Ascending aorta (tissue), 2 donors: ENCODE data around the gene LRRC45. TPM values are rescaled to one million over a fixed set of nuclear protein-coding genes. Genes with fewer than 3 reads are reported as not detected.
A peak's percentile ranks its signal among the peaks of the same experiment; 100 is the strongest.

ENCODE experiments used
- DNase-seq, 2 donors: peaks; one replicate each; pipeline ENCODE4 v3.0.0-alpha.2; 2019; ENCODE audit warnings: low spot score in 2 of 2
- H3K27ac ChIP-seq, 2 donors: fragments of 200-600 bp; sonication (generic); one replicate each; pipeline ENCODE4 v1.5.1; 2016 to 2017; ENCODE audit warnings: mild to moderate bottlenecking in 1 of 2
- H3K27me3 ChIP-seq: fragments of 200-600 bp; sonication (generic); one replicate; pipeline ENCODE4 v1.5.1; 2017
- H3K36me3 ChIP-seq, 2 donors: fragments of 200-600 bp; sonication (generic); one replicate each; pipeline ENCODE4 v1.5.1; 2016
- H3K4me1 ChIP-seq, 2 donors: fragments of 200-600 bp; sonication (generic); one replicate each; pipeline ENCODE4 v1.5.1; 2016 to 2017; ENCODE audit warnings: mild to moderate bottlenecking in 1 of 2
- H3K4me3 ChIP-seq, 2 donors: fragments of 200-600 bp; sonication (generic); one replicate each; pipeline ENCODE4 v1.5.1; 2016 to 2017; ENCODE audit warnings: mild to moderate bottlenecking in 1 of 2
- H3K9me3 ChIP-seq, 2 donors: fragments of 200-600 bp; sonication (generic); one replicate each; pipeline ENCODE4 v1.5.1; 2016
- intact Hi-C: fragments of 100-400 bp; cut with DNase I; formaldehyde crosslinking; loops from one replicate; pipeline ENCODE4 v1.15.1; 2023
- total RNA-seq: library from RNA; depleted of rRNA; stranded (reverse); fragments of >200 nt; gene quantifications from one replicate; pipeline ENCODE4 v1.1.0, GENCODE V29; 2016
- TF ChIP-seq, protein P1 (sequence below), 3 experiments: fragments of 200-600 bp in 2 of 3; fragments of 450-650 bp in 1 of 3; sonication (generic) in 2 of 3; IDR thresholded peaks; one replicate each; pipeline ENCODE4 v1.5.1; 2016 to 2019; ENCODE audit warnings: antibody characterized with exemption in 3 of 3, mild to moderate bottlenecking in 1 of 3, moderate library complexity in 1 of 3

LRRC45 gene
- total RNA-seq, 1 donor from 2014 or later = 2.0 TPM

- Histone ChIP-seq H3K4me3 (no peak overlapping the region), H3K9me3 (no peaks in the 10 kb centered on the region), H3K4me1 (peaks cover 19 to 46% of the 10 kb centered on the region in 2 donors), H3K27ac (peak overlapping the region; percentile 76 to 85), H3K36me3 (no peaks in the 10 kb centered on the region), H3K27me3 (no peaks in the 10 kb centered on the region)
- DNase-seq = no peak
- TF ChIP-seq, protein P1, sequence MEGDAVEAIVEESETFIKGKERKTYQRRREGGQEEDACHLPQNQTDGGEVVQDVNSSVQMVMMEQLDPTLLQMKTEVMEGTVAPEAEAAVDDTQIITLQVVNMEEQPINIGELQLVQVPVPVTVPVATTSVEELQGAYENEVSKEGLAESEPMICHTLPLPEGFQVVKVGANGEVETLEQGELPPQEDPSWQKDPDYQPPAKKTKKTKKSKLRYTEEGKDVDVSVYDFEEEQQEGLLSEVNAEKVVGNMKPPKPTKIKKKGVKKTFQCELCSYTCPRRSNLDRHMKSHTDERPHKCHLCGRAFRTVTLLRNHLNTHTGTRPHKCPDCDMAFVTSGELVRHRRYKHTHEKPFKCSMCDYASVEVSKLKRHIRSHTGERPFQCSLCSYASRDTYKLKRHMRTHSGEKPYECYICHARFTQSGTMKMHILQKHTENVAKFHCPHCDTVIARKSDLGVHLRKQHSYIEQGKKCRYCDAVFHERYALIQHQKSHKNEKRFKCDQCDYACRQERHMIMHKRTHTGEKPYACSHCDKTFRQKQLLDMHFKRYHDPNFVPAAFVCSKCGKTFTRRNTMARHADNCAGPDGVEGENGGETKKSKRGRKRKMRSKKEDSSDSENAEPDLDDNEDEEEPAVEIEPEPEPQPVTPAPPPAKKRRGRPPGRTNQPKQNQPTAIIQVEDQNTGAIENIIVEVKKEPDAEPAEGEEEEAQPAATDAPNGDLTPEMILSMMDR (IDR thresholded peaks at IDR 0.05) = no peak
- intact Hi-C loops = loop anchor here (1.0 kb wide), 1 partner anchor 18 kb away; the partner anchor contains the start of gene CENPX
Observed at GRCh38 chr17:82004517-82005455, 18.3 kb upstream of the LRRC45 start.

DNA sequence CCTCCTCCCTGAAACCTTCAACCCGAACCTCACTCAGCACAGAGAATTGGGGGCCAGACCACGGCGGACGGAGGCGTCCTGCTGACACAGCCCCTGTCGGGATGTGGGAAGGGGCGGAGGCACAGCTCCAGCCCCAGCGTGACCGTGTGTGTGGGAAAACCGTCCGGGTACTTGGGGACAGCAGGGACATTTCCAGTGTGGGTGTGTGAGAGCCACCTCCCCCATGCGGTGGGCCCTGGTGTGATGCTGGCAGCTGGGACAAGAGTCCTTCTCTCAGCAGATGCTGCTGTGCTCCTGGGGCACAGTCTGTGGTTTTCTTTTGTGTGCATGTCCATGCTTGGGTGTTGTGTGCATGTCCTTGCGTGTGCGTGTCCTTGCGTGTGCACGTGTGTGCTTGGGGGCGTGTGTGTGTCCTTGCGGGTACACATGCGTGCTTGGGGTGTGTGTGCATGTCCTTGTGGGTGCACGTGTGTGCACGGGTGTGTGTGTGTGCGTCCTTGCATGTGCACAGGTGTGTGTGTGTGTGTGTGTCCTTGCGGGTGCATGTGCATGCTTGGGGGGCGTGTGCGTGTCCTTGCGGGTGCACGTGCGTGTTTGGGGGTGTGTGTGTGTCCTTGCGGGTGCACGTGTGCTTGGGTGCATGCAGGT lies 17.3 kb upstream of the LRRC45 start:
- no peak overlapping the region for H3K4me3 ChIP-seq
- TF ChIP-seq, protein P1 (IDR thresholded peaks at IDR 0.05) = no peak
- intact Hi-C loops = no loop called here

DNA sequence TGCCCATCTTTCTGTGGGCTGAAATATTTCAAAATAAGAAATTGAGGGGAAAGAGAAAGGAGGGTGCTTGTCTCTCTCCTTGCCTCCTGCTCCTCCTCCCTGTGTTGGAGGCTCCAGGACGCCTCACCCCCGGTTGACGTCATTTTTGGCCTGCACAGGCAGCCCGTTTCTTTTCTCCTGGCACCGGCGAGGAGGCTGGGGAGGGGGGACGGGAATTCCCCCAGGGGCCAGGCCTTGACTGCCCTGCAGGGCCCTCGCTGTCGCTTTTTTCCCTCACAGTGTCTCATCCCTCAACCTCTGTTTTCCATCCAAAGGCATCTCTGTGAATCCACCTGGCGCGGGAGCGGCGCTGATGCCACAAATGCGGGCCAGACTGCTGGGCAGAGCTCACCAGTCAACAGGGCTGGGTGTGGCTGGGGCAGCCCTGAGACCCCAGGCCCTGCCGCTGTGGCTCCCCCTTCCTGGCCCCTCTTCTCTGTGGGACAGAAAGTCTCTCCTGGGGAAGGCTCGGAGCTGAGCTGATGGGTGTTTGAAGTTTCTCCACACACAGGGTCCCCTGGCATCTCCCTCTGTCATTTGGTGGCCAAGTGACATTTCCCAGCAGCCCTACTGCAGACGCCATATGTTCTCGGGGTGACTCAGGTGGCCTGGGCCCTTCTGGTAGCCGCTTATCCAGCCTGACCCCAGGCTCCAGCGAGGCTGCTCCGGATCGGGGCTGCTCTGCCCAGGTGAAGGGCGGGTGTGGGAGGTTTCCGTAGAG lies 16.5 kb upstream of the LRRC45 start:
- peak in 1 of 2 donors; percentile 80 for DNase-seq
- peaks cover 19 to 46% of the 10 kb centered on the region in 2 donors for H3K4me1 ChIP-seq
- TF ChIP-seq, protein P1 (IDR thresholded peaks at IDR 0.05) = no peak
- peak overlapping the region; percentile 56 to 58 for H3K27ac ChIP-seq
- no peaks in the 10 kb centered on the region for H3K36me3 ChIP-seq
- H3K9me3 ChIP-seq = no peaks in the 10 kb centered on the region
- peak overlapping the region in 1 of 2 donors; percentile 9 for H3K4me3 ChIP-seq
- H3K27me3 ChIP-seq = no peaks in the 10 kb centered on the region
- intact Hi-C loops = no loop called here

More for the DNA sequence above, 17.3 kb upstream of the LRRC45 start:
- no peak for DNase-seq
- Histone ChIP-seq H3K9me3 (no peaks in the 10 kb centered on the region), H3K4me1 (peaks cover 19 to 46% of the 10 kb centered on the region in 2 donors), H3K27me3 (no peaks in the 10 kb centered on the region), H3K36me3 (no peaks in the 10 kb centered on the region), H3K27ac (peak overlapping the region in 1 of 2 donors; percentile 85)

DNA sequence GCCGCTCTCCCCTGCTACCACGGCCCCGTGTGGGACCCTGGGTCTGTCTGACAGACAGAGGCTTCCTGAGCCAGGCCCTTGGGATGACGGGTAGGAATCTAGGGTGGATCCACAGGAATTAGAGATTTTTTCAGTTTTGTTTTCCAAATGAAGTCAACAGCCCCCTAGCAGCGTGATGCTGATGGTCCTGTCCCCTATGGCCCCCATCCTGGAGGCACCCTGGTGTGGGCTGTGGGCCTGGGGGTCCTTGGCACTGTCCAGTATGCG lies 15.9 kb upstream of the LRRC45 start:
- peak overlapping the region; percentile 56 to 58 for H3K27ac ChIP-seq
- no peak overlapping the region for H3K4me3 ChIP-seq
- no peaks in the 10 kb centered on the region for H3K36me3 ChIP-seq
- H3K9me3 ChIP-seq = no peaks in the 10 kb centered on the region
- DNase-seq = no peak
- peaks cover 19 to 46% of the 10 kb centered on the region in 2 donors for H3K4me1 ChIP-seq
- no peaks in the 10 kb centered on the region for H3K27me3 ChIP-seq
- TF ChIP-seq, protein P1 (IDR thresholded peaks at IDR 0.05) = no peak
- intact Hi-C loops = no loop called here

GRCh38 chr17:82007495-82008257 lies 15.4 kb upstream of the LRRC45 start:
- Histone ChIP-seq H3K9me3 (no peaks in the 10 kb centered on the region), H3K27ac (peak overlapping the region; percentile 56 to 58), H3K4me1 (peaks cover 21 to 44% of the 10 kb centered on the region in 2 donors), H3K27me3 (no peaks in the 10 kb centered on the region), H3K4me3 (no peak overlapping the region), H3K36me3 (no peaks in the 10 kb centered on the region)
- TF ChIP-seq, protein P1 (IDR thresholded peaks at IDR 0.05) = peak in 1 of 3 experiments; percentile 10
- no peak for DNase-seq
- intact Hi-C loops = no loop called here
